Forelimb muscle (tissue), 1 donor: ENCODE results near the gene TBC1D14. TPM values are rescaled to one million over a fixed set of nuclear protein-coding genes. Genes with fewer than 3 reads are reported as not detected.

Experiments used
- DNase-seq: peaks from one replicate; pipeline ENCODE4 v3.0.0-alpha.2; 2013; ENCODE audit warnings: low read depth
- polyA plus RNA-seq: library from polyadenylated mRNA; unstranded; fragments of 120-200 nt; gene quantifications from one replicate; pipeline ENCODE4 v1.2.1, GENCODE V29; 2013; ENCODE audit not compliant: insufficient read length

The TBC1D14 gene
- polyA plus RNA-seq, 1 donor, result 37.0 TPM

- no peak for DNase-seq
Measured at GRCh38 chr4:6992728-6993677, 83.4 kb downstream of the TBC1D14 start.

- no peak for DNase-seq
Measured at GRCh38 chr4:6996481-6996880, 86.9 kb downstream of the TBC1D14 start.

- no peak for DNase-seq
Measured at GRCh38 chr4:6999172-7000086, 89.8 kb downstream of the TBC1D14 start.

- DNase-seq, result no peak
Measured at GRCh38 chr4:7000421-7001176, 91.0 kb downstream of the TBC1D14 start.

- DNase-seq, result no peak
Measured at GRCh38 chr4:7001271-7001670, 91.6 kb downstream of the TBC1D14 start.

GRCh38 chr4:7002336-7002735 lies 92.7 kb downstream of the TBC1D14 start:
- no peak for DNase-seq

GRCh38 chr4:7003176-7003878 lies 93.7 kb downstream of the TBC1D14 start:
- DNase-seq, result no peak

- DNase-seq, result no peak
Measured at GRCh38 chr4:7003879-7004240, 94.2 kb downstream of the TBC1D14 start.

GRCh38 chr4:7004331-7004730 lies 94.7 kb downstream of the TBC1D14 start:
- DNase-seq, result no peak

- no peak for DNase-seq
Measured at GRCh38 chr4:7005571-7005970, 95.9 kb downstream of the TBC1D14 start.

- no peak for DNase-seq
Measured at GRCh38 chr4:7006411-7006810, 96.8 kb downstream of the TBC1D14 start.

GRCh38 chr4:7007142-7007907 lies 97.7 kb downstream of the TBC1D14 start:
- DNase-seq, result no peak

- no peak for DNase-seq
Measured at GRCh38 chr4:7007944-7008343, 98.3 kb downstream of the TBC1D14 start.

- DNase-seq, result no peak
Measured at GRCh38 chr4:7009564-7009963, 99.9 kb downstream of the TBC1D14 start.

- no peak for DNase-seq
Measured at GRCh38 chr4:7013175-7013574, 103.5 kb downstream of the TBC1D14 start.

GRCh38 chr4:7014815-7015214 lies 105.2 kb downstream of the TBC1D14 start:
- DNase-seq, result no peak

GRCh38 chr4:7015383-7016035 lies 105.9 kb downstream of the TBC1D14 start:
- DNase-seq, result no peak

- DNase-seq, result no peak
Measured at GRCh38 chr4:7016086-7016485, 106.5 kb downstream of the TBC1D14 start.

- DNase-seq, result no peak
Measured at GRCh38 chr4:7016512-7016911, 106.9 kb downstream of the TBC1D14 start.
